HL-60 (cell line): ENCODE measurements around the gene HTR7.

Experiments used
- DNase-seq, 2 experiments: peaks; one replicate each; pipeline ENCODE4 v3.0.0-alpha.2; 2010 to 2020; ENCODE audit warnings: low read depth in 1 of 2, low spot score in 1 of 2
- H3K27ac ChIP-seq: fragments of 250-450 bp; sonication (Bioruptor Pico); replicated peaks from 2 replicates; pipeline ENCODE4 v1.5.1; 2020; ENCODE audit warnings: mild to moderate bottlenecking, moderate library complexity
- H3K27me3 ChIP-seq: fragments of 250-450 bp; sonication (Bioruptor Pico); 2 replicates; pipeline ENCODE4 v1.5.1; 2021; ENCODE audit warnings: mild to moderate bottlenecking, moderate library complexity; ENCODE audit not compliant: insufficient read depth, poor library complexity, severe bottlenecking
- H3K4me3 ChIP-seq: replicated peaks from 2 replicates; pipeline ENCODE4 v1.5.1; 2011; ENCODE audit warnings: mild to moderate bottlenecking, control low read depth, low read length; ENCODE audit not compliant: insufficient read depth
- GABPA ChIP-seq: IDR thresholded peaks from 2 replicates; pipeline ENCODE4 v1.6.1; 2012; ENCODE audit warnings: low read depth
- POLR2AphosphoS5 ChIP-seq: IDR thresholded peaks from 2 replicates; pipeline ENCODE4 v1.6.1; 2012; ENCODE audit warnings: low read depth
- SPI1 ChIP-seq: IDR thresholded peaks from 2 replicates; pipeline ENCODE4 v1.6.1; 2012; ENCODE audit warnings: low read depth, mild to moderate bottlenecking, borderline replicate concordance
- TF ChIP-seq, protein P1 (sequence below): IDR thresholded peaks from one replicate; pipeline ENCODE4 v1.5.1; 2011; ENCODE audit warnings: low read length, control low read depth, inconsistent platforms; ENCODE audit not compliant: insufficient read depth
- TF ChIP-seq, protein P2 (sequence below): IDR thresholded peaks from 2 replicates; pipeline ENCODE4 v1.6.1; 2012; ENCODE audit warnings: low read depth; ENCODE audit not compliant: insufficient replicate concordance

HTR7 gene

DNA sequence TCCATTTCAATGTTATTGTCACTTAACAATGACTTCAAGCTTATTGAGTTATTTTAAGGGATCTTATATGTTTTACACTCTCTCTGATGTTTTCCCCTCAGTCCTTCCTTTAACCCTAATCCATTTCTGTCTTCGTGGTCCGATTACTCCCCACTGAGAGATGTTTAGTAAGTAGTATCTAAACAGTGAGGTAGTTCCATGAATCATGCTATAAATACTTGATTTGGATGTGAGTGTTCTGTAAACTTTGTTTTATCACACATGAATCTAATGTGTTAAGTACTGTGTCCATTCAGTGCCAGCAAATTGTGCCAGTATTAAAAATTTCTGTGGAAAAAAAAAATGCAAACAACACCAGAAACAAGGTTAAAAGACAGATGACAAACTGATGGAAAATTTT lies 32.5 kb upstream of the HTR7 start:
- TF ChIP-seq GABPA, result no peak
- TF ChIP-seq, protein P1, sequence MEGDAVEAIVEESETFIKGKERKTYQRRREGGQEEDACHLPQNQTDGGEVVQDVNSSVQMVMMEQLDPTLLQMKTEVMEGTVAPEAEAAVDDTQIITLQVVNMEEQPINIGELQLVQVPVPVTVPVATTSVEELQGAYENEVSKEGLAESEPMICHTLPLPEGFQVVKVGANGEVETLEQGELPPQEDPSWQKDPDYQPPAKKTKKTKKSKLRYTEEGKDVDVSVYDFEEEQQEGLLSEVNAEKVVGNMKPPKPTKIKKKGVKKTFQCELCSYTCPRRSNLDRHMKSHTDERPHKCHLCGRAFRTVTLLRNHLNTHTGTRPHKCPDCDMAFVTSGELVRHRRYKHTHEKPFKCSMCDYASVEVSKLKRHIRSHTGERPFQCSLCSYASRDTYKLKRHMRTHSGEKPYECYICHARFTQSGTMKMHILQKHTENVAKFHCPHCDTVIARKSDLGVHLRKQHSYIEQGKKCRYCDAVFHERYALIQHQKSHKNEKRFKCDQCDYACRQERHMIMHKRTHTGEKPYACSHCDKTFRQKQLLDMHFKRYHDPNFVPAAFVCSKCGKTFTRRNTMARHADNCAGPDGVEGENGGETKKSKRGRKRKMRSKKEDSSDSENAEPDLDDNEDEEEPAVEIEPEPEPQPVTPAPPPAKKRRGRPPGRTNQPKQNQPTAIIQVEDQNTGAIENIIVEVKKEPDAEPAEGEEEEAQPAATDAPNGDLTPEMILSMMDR, result no peak
- TF ChIP-seq SPI1, result no peak
- TF ChIP-seq POLR2AphosphoS5, result no peak
- TF ChIP-seq, protein P2, sequence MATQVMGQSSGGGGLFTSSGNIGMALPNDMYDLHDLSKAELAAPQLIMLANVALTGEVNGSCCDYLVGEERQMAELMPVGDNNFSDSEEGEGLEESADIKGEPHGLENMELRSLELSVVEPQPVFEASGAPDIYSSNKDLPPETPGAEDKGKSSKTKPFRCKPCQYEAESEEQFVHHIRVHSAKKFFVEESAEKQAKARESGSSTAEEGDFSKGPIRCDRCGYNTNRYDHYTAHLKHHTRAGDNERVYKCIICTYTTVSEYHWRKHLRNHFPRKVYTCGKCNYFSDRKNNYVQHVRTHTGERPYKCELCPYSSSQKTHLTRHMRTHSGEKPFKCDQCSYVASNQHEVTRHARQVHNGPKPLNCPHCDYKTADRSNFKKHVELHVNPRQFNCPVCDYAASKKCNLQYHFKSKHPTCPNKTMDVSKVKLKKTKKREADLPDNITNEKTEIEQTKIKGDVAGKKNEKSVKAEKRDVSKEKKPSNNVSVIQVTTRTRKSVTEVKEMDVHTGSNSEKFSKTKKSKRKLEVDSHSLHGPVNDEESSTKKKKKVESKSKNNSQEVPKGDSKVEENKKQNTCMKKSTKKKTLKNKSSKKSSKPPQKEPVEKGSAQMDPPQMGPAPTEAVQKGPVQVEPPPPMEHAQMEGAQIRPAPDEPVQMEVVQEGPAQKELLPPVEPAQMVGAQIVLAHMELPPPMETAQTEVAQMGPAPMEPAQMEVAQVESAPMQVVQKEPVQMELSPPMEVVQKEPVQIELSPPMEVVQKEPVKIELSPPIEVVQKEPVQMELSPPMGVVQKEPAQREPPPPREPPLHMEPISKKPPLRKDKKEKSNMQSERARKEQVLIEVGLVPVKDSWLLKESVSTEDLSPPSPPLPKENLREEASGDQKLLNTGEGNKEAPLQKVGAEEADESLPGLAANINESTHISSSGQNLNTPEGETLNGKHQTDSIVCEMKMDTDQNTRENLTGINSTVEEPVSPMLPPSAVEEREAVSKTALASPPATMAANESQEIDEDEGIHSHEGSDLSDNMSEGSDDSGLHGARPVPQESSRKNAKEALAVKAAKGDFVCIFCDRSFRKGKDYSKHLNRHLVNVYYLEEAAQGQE, result no peak
- H3K27ac ChIP-seq, result no peak overlapping the region
- DNase-seq, result no peak

DNA sequence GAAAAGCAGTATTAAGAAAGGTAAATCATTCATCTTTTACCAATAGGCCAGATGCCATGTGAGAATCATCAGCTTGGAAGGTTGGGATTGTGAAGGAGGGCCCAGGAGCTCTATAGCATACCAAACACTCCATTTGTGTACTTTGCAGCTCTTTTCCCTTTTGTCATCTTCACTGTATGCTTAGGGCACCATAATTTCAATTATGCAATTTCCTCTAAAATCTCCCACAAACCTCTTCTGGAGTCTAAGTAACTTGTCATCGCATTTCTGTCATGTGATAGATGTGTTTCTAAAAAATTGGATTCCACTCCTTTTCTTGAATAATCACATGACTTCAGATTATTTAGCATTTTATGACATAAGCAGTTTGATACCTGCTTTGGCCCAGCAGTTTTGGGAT lies 31.8 kb upstream of the HTR7 start:
- H3K27ac ChIP-seq, result no peak overlapping the region
- TF ChIP-seq GABPA (no peak), SPI1 (no peak), POLR2AphosphoS5 (no peak)
- TF ChIP-seq, protein P1, result no peak
- TF ChIP-seq, protein P2, result no peak
- DNase-seq, result no peak

More for the DNA sequence above, 32.5 kb upstream of the HTR7 start:
- Histone ChIP-seq H3K4me3 (no peak overlapping the region), H3K27me3 (no peaks in the 10 kb centered on the region)

DNA sequence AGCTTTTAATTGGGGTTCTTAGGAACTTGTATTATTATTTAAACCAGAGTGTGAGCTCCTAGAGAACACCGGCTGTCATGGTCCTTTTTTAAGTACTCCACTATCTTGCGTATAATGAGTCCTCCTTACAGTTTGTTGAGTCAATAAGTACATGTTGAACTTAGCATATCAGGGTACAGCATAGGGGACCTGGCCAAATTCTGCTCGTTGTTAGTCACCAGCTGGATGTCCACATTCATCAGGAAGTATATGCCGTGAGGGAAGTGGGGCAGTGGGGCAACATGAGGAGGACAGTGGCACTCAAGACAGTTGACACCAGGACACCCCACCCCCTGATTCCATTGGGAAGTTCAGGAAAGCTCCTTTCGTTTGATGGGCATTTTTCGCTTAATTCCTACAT lies 30.5 kb upstream of the HTR7 start:
- TF ChIP-seq SPI1, result no peak
- TF ChIP-seq POLR2AphosphoS5, result no peak
- TF ChIP-seq, protein P2, result no peak
- TF ChIP-seq, protein P1, result no peak
- TF ChIP-seq GABPA, result no peak
- DNase-seq, result no peak
- no peak overlapping the region for H3K27ac ChIP-seq

More for the DNA sequence above, 31.8 kb upstream of the HTR7 start:
- H3K27me3 ChIP-seq, result no peaks in the 10 kb centered on the region
- H3K4me3 ChIP-seq, result no peak overlapping the region

More for the DNA sequence above, 30.5 kb upstream of the HTR7 start:
- H3K27me3 ChIP-seq, result no peaks in the 10 kb centered on the region
- H3K4me3 ChIP-seq, result no peak overlapping the region
